Stimulated activated CD8-positive, alpha-beta memory T cell treated with anti-CD3 and anti-CD28 coated beads, Interleukin-4, amount 100 ng/mL, for 4 hours (primary cell): Measurements from ENCODE around the gene SLC29A3.

ENCODE experiments used
- DNase-seq, 2 donors: peaks; one replicate each; pipeline ENCODE4 v3.0.0-alpha.2; 2020; ENCODE audit warnings: low read depth in 2 of 2, low spot score in 1 of 2

The SLC29A3 gene

GRCh38 chr10:71409516-71410104 lies 90.6 kb downstream of the SLC29A3 start:
- DNase-seq: no peak
